GM10847 (cell line): ENCODE results near the gene LRP11.

Source experiments
- POLR2A ChIP-seq: IDR thresholded peaks from 2 replicates; pipeline ENCODE4 v1.6.1; 2011; ENCODE audit not compliant: insufficient read length; ENCODE audit errors: extremely low read depth

The LRP11 gene

DNA sequence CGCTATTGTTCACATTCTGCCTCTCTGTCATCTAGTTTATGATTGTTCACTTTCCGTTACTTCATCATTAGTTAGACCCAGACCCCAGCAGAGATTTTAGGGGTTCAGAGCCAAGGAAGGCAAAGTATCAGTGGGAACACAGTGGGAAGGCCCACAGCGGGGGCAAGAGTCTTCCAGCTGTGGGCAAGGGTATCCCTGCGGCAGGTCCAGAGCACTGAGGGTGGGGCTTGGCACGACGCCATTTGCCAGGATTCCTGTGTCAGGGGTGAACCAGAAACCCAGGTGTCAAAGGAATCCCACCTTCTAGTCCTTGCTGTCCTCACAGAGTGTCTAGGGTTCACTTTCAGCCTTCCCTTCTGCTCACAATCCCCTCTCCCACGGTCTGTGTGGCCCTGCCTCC, 20.5 kb upstream of the LRP11 start:
- TF ChIP-seq POLR2A, result no peak

DNA sequence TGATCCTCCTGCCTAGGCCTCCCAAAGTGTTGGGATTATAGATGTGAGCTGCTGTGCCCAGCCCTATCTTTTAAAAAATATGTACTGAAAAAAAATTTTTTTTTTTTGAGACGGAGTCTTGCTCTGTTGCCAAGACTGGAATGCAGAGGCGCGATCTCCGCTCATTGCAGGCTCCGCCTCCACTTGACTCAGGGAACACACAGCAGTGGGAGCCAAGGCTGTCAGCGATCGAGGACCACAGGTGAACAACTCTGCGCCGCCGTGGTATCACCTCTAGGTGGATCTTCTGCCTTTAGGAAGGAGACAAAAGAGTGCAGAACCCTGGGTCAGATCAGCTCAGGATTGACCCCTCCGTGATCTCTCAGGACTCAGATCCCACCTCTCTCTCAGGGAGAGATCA, 20.1 kb upstream of the LRP11 start:
- no peak for TF ChIP-seq POLR2A

DNA sequence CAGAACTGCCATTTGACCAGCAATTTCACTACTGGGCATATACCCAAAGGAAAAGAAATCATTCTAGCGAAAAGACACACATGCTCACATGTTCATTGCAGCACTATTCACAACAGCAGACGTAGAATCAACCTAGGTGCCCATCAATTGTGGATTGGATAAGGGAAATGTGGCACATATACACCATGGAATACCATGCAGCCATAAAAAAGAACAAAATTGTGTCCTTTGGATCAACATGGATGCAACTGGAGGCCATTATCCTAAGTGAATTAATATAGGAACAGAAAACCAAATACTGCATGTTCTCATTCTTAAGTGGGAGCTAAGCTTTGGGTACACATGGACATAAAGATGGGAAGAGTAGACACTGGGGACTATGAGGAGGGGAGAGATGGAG, 17.7 kb upstream of the LRP11 start:
- no peak for TF ChIP-seq POLR2A

DNA sequence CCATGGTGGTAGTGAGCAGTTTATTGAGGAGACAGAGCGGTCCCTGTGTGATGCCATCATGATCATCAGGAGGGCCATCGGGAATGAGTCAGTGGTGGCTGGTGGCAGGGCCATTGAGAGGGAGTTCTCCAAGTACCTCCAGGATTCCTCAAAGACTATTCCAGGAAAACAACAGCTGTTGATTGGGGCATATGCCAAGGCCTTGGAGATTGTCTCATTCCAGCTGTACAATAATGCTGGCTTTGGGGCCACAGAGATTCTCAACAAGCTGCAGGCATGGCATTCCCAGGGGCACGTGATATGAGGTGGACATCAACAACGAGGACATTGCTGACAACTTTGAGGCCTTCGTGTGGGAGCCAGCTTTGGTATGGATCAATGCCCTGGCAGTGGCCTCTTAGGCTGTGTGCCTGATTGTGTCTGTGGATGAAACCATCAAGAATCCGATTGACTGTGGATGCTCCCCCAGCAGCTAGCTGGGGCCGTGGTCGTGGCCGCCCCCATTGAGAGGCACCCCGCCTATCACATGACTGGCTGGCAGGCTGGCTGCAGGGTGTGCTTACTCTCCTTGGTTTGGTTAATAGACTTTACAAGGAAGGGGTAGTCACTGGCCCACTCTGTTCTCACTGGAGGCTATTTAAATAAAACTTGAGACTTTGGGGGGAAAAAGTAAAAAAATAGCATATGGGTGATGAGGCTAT, 17.1 kb upstream of the LRP11 start:
- TF ChIP-seq POLR2A, result no peak

DNA sequence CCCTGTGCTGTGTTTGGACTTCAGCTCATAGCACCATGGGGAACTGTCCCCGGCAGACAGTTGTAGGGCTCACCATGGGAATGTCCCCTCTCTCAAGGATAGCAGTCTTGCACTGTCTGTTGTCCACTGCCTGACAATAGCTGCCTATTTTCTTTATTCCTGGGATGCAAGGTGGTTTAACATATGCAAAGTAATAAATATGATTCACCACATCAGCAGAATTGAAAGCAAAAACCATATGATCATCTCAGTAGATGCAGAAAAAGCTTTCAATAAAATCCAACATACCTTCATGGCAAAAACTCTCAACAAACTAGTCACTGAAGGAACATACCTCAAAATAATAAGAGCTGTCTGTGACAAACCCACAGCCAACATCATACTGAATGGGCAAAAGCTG, 13.5 kb upstream of the LRP11 start:
- no peak for TF ChIP-seq POLR2A

DNA sequence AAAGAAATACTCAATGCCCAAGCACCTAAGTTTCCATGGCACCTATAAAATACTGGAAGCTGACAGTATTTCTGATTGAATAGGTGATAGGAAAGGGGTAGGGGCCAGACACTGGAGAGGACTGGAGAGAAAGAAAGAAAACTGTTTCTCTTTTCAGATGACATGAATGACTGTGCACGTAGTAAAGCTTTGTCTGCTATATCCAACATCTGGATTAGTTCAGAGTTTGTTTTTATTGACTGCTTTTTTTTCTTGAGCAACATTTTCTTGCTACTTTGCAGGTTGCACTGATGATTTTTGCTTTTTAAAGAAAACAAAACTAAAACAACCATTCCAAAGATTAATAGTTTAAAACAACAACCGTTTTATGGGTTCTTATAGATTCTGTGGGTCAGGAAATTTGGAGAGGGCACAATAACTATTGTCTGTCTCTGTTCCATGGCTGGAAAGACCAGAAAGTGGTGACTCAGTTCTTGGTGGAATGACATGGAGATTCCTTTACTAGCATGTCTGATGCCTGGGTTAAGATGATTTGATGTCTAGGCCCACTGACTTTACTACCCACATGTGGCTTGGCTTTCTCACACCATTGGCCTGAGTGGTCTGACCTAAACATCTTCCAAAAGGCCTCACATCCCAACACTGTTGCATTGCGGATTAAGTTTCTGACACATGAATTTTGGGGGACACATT, 12.2 kb upstream of the LRP11 start:
- no peak for TF ChIP-seq POLR2A

DNA sequence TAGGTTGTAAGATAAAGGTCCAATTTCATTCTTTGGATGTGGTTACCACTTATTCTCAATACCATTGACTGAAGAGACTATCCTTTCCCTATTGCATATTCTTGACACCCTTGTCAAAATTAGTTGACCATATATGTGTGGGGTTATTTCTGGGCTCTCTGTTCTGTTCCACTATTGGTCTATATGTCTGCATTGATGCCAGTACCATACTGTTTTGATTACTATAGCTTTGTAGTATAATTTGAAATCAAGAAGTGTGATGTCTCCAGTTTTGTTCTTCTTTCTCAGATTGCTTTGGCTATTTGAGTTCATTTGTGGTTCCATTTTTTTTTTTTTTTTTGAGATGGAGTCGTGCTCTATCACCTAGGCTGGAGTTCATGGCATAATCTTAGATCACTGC, 8.1 kb upstream of the LRP11 start:
- TF ChIP-seq POLR2A, result no peak

DNA sequence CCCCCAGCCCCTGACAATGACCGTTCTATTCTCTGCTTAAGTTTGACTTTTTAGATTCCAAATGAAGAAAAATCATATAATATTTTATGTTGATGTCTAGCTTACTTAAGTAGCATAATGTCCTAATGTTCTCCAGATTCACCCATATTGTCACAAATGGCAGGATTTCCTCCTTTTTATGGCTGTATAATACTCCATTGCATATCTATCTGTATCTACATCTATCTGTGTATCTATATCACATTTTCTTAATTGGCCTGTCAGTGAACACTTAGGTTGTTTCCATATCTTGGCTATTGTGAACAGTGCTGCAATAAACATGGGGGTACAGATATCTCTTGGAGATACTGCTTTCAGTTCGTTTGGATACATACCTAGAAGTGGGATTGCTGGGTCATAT, 7.0 kb upstream of the LRP11 start:
- TF ChIP-seq POLR2A, result no peak

DNA sequence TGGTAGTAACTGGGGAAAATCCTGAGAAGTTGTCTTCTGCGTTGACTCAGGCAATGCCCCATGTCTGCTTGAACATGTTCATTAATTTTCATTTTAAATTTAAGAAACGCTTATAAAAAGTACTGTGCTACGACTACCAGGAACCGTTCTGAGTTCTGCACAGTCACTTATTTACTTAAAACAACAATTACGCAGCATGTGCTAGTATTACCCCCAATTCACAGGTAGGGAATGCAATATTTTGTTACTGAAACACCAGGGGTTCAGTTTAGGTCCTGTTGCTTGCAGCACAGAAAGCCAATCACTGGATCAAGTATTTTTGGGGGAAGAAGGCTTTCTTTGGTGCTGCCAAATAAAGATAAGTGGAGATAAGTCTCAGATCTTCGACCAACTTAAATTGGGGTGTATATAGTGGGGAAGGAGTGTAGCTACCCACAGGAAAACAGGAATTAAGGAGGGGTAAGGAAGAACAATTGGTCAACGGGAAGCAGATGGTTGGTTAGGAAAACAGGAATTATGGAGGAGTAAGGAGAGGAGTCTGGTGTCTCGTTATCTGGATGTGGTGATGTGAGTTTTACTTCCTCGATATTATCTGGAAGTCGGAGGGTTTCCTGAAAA, 5.2 kb upstream of the LRP11 start:
- TF ChIP-seq POLR2A, result no peak

DNA sequence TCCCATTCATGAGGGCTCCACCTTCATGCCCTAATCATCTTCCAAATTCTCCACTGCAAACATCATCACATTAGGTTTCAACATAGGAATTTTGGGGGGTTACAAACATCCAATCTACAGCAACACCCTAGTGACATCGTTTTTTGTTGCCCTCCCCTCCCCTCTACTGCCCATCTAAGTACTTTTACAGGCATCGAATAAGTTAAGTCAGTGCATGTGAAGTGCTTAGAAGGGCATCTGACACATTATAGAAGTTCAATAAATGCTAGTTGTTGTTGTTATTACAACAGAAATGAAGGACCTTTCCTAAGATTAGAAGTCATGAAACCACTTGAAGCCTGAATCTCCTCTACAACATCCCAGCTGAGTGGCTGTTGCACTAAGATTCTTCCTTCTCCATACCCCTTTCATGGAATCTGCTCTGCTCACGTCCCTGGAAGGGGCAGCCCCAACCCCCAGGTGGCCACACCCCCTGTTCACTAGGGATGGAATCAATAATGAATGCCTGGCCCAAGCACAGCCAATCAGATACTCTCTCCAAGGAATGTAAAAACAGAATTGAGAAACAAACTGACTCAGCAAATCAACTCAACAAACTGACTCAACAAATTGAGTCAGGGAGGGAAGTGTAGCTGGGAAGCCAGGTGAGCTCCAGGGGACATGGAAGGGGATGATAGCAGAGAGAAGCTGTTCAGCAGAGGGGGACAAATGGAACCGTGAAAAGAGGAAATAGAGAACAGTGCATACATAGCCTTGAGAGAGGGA, 3.9 kb upstream of the LRP11 start:
- no peak for TF ChIP-seq POLR2A

DNA sequence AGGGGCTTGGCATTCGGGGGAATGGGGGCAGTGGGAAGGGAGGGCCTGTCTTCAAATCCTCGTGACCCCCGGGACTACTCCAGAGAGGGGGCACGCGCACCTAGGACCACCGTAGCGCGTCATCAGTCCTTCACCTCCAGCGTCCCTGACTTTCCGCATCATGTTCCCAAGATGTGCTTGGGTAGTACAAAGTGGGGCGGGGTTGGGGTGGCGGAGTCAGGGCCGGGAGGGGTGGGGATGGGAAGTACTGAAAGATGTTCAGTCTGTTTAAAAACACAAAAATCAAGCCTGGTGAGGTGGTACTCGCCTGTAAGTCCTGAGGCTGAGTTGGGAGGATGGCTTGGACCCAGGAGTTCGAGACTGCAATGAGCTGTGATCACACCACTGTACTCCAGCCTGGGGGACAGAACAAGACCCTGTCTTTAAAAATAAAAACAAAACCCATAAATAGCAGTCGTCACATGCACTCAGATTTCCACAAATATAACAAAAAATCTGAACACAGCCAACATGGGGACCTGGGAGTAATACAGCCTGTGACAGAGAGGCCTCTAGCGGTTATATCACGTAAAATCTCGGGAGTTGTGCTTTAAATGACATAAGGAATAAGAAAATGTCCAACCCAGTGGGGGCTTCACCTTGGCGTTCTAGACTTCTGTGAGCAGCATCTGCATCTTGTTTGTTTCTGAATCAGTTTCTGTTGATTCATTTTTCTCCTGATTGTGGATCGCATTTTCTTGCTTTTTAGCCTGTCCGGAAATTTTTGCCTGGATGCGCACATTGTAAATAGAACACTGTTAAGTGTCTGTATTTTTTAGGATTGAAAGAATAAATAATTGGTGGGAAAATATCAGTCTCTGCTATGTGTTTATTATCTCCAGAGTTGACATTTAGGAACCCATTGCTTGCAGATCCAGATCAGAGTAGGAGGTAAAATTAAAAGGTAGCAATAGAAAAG, 698 bp upstream of the LRP11 start:
- no peak for TF ChIP-seq POLR2A

DNA sequence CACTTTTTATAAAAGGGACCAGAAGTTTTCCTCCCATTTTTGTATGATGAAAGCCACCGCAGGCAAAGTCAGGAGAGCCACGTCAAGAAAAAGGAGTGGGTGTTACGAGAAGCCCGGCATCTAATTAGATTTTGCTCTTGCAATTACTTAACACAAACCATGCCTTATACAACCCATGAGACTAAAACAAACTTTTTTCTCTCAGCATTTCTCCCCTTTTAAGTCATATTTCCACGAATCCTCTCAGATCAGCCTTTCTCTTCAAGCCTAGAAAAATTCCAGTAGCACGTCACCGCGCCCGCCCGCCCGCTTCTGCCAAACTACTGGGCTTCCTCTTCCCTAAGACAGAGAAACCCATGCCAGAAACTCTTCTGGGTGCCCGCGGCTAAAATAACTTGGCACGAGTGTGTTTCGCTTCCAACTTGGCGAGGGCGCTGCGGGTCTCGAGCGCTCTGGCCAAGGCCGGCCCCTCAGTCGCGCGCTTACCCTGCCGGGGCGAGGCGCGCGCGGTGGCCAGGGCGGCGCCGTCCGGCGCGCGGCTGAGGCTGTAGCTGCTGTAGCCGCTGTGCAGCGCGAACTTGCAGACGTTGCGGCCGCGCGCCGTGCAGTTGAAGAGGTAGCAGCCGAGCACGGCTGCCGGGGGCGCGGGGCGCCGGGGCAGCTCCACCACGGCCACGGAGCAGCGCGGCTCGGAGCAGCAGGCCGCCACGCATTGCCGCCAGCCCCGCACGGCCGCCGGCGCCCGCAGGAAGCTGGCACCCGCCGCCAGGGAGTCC, 1.0 kb downstream of the LRP11 start:
- no peak for TF ChIP-seq POLR2A

DNA sequence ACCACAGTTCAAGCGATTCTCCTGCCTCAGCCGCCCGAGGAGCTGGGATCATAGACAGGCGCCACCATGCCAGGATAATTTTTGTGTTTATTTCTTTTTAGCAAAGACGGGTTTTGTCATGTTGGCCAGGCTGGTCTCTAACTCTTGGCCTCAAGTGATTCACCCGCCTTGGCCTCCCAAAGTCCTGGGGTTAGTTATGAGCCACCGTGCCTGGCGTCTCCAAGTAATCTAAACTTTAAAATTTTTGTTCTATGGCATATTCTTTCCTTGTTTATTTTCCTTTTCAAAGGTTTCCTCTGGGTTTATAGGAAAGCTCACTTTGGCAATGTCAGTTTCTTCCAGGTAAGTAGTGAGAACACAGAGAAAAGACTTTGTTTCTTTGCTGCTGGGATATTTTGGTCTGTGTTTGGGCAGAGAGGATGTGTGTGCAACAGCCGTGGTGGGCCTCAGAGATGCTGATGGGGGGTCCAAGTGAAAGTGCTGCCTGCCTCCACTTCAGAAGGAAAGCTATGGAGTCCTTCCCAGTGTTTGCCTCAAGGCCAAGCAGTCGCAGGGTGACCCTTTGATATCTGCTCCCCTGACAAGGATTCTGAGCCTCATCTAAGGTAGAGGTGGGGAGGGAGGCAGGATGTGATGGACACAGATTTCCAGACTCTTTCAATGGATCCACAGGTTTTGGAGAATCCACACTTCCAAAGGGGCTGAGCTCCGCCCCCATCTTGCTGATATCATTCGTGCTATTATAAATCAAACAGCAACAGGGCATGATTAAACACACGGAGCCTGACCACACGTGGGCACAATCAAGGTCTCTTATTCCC, 2.3 kb downstream of the LRP11 start:
- no peak for TF ChIP-seq POLR2A
